ENCODE measurements around the gene JCAD. TPM values are rescaled to one million over a fixed set of nuclear protein-coding genes. Genes with fewer than 3 reads are reported as not detected.

The JCAD gene
- total and polyA plus RNA-seq, 10 of the 15 experiments (the other 5 are each of a cell fraction or from before 2014, with no cell fraction given), result 0.28 TPM; not detected in 9

DNA sequence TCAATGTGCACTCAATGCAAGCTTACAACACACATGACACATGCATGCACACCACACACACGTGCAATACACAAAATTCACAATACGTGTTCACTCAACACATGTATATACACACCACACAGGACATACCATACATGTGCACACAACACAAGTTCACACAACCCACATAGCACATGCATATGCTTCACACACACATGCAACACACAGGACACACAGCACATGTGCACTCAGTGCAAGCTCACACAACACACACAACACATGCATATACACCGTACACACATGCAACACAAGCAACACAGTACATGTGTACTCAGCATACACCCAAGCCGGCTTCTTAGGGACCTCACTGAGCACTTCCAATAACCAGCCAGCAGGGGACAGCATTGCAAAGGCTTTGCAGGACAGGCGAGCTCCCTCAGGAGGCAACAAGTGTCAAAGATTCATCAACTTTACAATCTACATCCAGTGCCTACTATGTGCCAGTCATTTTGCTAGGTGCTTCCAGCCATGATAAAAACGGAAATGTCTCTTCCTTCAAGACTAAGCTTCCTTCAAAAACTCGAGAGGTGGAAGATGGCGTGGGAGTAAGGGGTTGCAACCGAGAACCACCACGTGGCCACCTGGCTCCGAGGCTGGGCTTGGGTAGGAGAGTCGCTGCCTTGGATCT, 61.1 kb downstream of the JCAD start:
- no peaks in the 10 kb centered on the region for H3K36me3 ChIP-seq (ENCODE audit: control insufficient read depth in 2 of 2, insufficient read depth in 2 of 2, low read length in 1 of 2)
- H3K4me3 ChIP-seq, result no peak overlapping the region
- H3K27ac ChIP-seq (ENCODE audit: control insufficient read depth, insufficient read depth), result no peak overlapping the region
- peak; percentile 93 for ATAC-seq
- H3K4me1 ChIP-seq (ENCODE audit: control insufficient read depth, insufficient read depth, low read length), result no peaks in the 10 kb centered on the region
- H3K9me3 ChIP-seq (replicated peaks; ENCODE audit: control insufficient read depth, insufficient read depth, low read length), result no peaks in the 10 kb centered on the region
- WGBS (ENCODE audit: insufficient coverage, insufficient replicate concordance, low lambda C conversion rate, missing lambda C conversion rate), result 38% methylated on average over 12 of the region's 12 CpGs
- CTCF ChIA-PET, result interaction anchor here (0.7 to 6.0 kb wide), 28 partner anchors 9 to 593 kb away, joined by 3 to 68 read pairs (median 3); no protein-coding TSS in a partner anchor
- no peak overlapping the region for H2AFZ ChIP-seq (ENCODE audit: control insufficient read depth, low read depth, low read length)
- peaks cover 0 to 1% of the 10 kb centered on the region in 2 experiments; a peak in 2 of 4 replicates for H3K27me3 ChIP-seq (replicated peaks in 1 of 2; ENCODE audit: control insufficient read depth in 2 of 2, insufficient read depth in 2 of 2, low read length in 1 of 2)
- RAD21 ChIA-PET (ENCODE audit: unreplicated experiment), result interaction anchor here (1.0 to 2.9 kb wide), 5 partner anchors 243 to 593 kb away, joined by 3 to 15 read pairs (median 10); no protein-coding TSS in a partner anchor
- H3K9ac ChIP-seq (ENCODE audit: control insufficient read depth, insufficient read depth, low read length), result no peak overlapping the region
- no peaks in the 10 kb centered on the region for H3K79me2 ChIP-seq (ENCODE audit: control insufficient read depth, insufficient read depth, low read length)
- POLR2A ChIA-PET, result no interaction called here
- DNase-seq (ENCODE audit: low read depth, low spot score), result peak; percentile 30
- no TSS peak for BruUV-seq (replicated peaks)
- FAIRE-seq, result peak; percentile 93
- no peaks in the 10 kb centered on the region for H4K20me1 ChIP-seq (ENCODE audit: control insufficient read depth, insufficient read depth)
- SMC1A ChIA-PET (ENCODE audit: uncharacterized antibody, unreplicated experiment), result interaction anchor here (1.1 to 1.9 kb wide), 4 partner anchors 14 to 387 kb away, joined by 3 to 6 read pairs (median 4); no protein-coding TSS in a partner anchor
- no peak overlapping the region for H3K4me2 ChIP-seq (ENCODE audit: control insufficient read depth, insufficient read depth)
- intact Hi-C loops (cut with micrococcal nuclease; ENCODE audit: unreplicated experiment), result loop anchor here (1.0 to 5.0 kb wide), 2 partner anchors 243 to 594 kb away; no protein-coding TSS in a partner anchor
- TF ChIP-seq SMC3 (IDR thresholded peaks at IDR 0.05; ENCODE audit: borderline replicate concordance, low read length), result peak; percentile 93
- TF ChIP-seq NBN (IDR thresholded peaks at IDR 0.05), result peak; percentile 34; the same call in 1 of the 2 replicates
- TF ChIP-seq, protein P1, sequence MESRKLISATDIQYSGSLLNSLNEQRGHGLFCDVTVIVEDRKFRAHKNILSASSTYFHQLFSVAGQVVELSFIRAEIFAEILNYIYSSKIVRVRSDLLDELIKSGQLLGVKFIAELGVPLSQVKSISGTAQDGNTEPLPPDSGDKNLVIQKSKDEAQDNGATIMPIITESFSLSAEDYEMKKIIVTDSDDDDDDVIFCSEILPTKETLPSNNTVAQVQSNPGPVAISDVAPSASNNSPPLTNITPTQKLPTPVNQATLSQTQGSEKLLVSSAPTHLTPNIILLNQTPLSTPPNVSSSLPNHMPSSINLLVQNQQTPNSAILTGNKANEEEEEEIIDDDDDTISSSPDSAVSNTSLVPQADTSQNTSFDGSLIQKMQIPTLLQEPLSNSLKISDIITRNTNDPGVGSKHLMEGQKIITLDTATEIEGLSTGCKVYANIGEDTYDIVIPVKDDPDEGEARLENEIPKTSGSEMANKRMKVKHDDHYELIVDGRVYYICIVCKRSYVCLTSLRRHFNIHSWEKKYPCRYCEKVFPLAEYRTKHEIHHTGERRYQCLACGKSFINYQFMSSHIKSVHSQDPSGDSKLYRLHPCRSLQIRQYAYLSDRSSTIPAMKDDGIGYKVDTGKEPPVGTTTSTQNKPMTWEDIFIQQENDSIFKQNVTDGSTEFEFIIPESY (IDR thresholded peaks at IDR 0.05), result no peak
- TF ChIP-seq YY1 (IDR thresholded peaks at IDR 0.05; ENCODE audit: low read depth, low read length), result peak; percentile 67; the same call in 1 of the 2 replicates
- TF ChIP-seq, protein P2, sequence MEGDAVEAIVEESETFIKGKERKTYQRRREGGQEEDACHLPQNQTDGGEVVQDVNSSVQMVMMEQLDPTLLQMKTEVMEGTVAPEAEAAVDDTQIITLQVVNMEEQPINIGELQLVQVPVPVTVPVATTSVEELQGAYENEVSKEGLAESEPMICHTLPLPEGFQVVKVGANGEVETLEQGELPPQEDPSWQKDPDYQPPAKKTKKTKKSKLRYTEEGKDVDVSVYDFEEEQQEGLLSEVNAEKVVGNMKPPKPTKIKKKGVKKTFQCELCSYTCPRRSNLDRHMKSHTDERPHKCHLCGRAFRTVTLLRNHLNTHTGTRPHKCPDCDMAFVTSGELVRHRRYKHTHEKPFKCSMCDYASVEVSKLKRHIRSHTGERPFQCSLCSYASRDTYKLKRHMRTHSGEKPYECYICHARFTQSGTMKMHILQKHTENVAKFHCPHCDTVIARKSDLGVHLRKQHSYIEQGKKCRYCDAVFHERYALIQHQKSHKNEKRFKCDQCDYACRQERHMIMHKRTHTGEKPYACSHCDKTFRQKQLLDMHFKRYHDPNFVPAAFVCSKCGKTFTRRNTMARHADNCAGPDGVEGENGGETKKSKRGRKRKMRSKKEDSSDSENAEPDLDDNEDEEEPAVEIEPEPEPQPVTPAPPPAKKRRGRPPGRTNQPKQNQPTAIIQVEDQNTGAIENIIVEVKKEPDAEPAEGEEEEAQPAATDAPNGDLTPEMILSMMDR (IDR thresholded peaks at IDR 0.05 in 2 of 3, conservative IDR thresholded peaks at IDR 0.05 in 1 of 3; ENCODE audit: control insufficient read depth in 2 of 3, extremely low read depth in 1 of 3, insufficient read depth in 1 of 3, low read depth in 3 of 3, low read length in 3 of 3), result peak; percentile 99 to 100 (median 99); a peak in 5 of 6 replicates
- TF ChIP-seq CEBPB (IDR thresholded peaks at IDR 0.05; ENCODE audit: borderline replicate concordance in 1 of 2, low read depth in 2 of 2, low read length in 2 of 2), result no peak
- no peak for TF ChIP-seq CREM (IDR thresholded peaks at IDR 0.05; ENCODE audit: low read depth)
- TF ChIP-seq RUNX3 (IDR thresholded peaks at IDR 0.05; ENCODE audit: low read length), result no peak
- peak; percentile 99 for TF ChIP-seq RAD21 (IDR thresholded peaks at IDR 0.05; ENCODE audit: insufficient read depth, low read depth, low read length)
- TF ChIP-seq SMARCA5 (IDR thresholded peaks at IDR 0.05), result peak; percentile 74; the same call in 1 of the 2 replicates
- 0 out of 3 replicates have a peak, but pooled peaks have one; percentile 48 for TF ChIP-seq POU2F2 (IDR thresholded peaks at IDR 0.05; ENCODE audit: borderline replicate concordance, low read depth, low read length)
- 0 out of 2 replicates have a peak, but pooled peaks have one; percentile 62 for TF ChIP-seq HDGF (IDR thresholded peaks at IDR 0.05)
- peak; percentile 49 for TF ChIP-seq NR2C2 (IDR thresholded peaks at IDR 0.05; ENCODE audit: borderline replicate concordance, control insufficient read depth, insufficient read length, low read depth)
- TF ChIP-seq, protein P3, sequence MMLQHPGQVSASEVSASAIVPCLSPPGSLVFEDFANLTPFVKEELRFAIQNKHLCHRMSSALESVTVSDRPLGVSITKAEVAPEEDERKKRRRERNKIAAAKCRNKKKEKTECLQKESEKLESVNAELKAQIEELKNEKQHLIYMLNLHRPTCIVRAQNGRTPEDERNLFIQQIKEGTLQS (IDR thresholded peaks at IDR 0.05; ENCODE audit: borderline replicate concordance, extremely low read depth, low read depth, low read length), result peak; percentile 27; the same call in 1 of the 2 replicates
- in situ Hi-C loops (cut with MboI), result loop anchor here (10.0 kb wide), 1 partner anchor 587 kb away; no protein-coding TSS in a partner anchor

Measured in GM12878 (cell line).